Activated T-cell treated with anti-CD3 and anti-CD28 coated beads for 4 hours (primary cell): ENCODE data around the gene NLK.
"Not testable (repeated sequence)": the region's sequence is repeated elsewhere in the genome, so short reads cannot be mapped to it uniquely, and the experiment has no call there.

ENCODE experiments used
- DNase-seq: peaks from one replicate; pipeline ENCODE4 v3.0.0-alpha.2; 2020

NLK gene

DNA sequence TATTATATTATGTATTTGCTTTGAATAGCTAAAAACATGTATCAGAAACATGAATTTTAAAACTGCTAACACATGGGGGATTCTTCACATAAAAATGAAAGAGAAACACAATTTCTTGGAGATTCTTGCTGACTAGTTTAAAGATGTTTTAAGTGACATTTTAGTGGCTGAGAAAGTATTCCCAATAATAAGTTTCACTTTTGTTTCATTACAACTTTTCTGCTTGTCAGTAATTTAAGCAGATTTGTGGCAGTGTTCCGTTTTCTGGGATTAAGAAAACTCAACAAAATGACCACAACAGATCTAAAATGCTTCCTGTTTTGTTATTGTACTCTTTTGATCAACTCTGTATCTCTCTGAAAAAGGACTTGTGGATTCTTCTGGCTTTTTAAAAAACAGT is 75.9 kb downstream of the NLK start:
- DNase-seq: no peak

- DNase-seq: no peak
These were observed 76.6 kb downstream of the NLK start for GRCh38 chr17:28119046-28119445.

GRCh38 chr17:28119560-28119959 is 77.1 kb downstream of the NLK start:
- DNase-seq: no peak

GRCh38 chr17:28120766-28121165 is 78.3 kb downstream of the NLK start:
- no peak for DNase-seq

DNA sequence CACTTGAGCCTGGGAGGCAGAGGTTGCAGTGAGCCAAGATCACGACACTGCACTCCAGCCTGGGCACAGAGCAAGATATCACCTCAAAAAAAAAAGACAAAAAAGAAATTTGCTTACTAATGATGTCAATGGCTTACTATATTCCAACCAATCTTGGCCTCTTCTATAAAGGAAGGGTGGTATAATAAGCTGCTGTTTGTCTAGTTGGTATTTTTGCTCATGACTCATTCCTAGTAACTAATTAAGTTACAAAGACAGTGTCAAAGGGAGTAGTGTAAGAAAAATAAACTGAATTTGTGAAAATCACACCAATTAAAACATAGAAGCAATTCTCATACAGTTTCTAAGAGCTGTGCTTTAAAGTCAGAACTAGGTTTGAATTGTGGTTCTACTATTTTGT is 82.5 kb downstream of the NLK start:
- DNase-seq: no peak

DNA sequence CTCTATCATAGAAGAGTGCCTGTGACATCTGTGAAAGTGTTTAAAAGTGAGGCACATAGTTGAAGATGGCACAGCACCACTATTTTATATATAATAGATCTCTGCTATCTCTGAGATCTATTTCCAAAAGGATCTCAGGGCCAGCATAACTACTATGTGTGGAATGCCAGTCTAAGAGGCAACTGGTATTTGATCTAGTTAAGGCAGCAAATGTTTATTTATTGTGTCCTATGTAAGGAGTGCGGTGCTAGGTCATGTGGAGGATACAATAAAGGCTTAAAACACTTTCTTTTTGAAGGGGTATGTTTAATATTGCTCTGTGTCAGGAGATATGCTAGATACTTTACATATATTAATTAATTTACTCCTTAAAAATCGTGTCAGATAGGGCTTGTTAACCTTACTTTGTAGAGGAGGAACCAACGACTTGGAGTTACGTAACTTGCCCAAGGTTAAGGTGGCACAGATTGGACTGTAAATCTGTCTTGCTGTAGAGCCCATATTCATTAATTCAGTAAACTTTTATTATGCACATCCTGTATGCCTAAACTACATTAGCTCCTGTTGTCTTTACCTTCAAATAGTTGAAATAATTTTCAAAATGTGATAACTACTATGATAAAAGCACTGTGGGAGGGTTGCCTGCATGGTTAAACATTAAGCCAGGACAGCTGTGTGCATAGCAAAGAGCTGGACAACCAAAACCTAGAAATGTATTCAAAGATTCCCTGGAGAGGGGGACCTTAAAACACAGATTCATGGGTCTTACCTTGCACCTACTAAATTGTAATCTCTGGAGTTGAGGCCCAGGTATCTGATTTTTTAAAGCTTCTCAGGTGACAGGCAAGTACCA is 83.3 kb downstream of the NLK start:
- DNase-seq: no peak

DNA sequence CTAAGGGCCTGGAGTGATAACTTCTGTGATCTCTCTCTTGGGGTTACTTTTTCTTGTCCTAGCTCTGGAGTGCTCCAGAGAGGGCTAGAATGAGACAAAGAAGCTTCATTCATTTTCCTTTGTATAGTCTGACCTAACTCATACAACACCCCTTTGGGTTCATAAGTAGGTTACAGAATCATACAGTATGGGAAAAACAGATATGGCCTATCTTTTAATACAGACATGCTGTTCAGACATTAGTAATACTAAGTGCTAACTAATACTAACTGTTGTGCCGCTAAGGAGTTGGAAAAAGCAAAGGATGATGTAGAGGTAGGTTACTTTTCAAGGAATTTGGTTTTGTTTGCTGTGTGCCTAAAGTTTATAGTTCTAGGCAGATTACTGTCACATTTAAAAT is 84.7 kb downstream of the NLK start:
- no peak for DNase-seq

- DNase-seq: no peak
These were observed 86.3 kb downstream of the NLK start for GRCh38 chr17:28128779-28129178.

- no peak for DNase-seq
These were observed 88.0 kb downstream of the NLK start for GRCh38 chr17:28130472-28130871.

GRCh38 chr17:28131599-28131998 is 89.1 kb downstream of the NLK start:
- DNase-seq: no peak

DNA sequence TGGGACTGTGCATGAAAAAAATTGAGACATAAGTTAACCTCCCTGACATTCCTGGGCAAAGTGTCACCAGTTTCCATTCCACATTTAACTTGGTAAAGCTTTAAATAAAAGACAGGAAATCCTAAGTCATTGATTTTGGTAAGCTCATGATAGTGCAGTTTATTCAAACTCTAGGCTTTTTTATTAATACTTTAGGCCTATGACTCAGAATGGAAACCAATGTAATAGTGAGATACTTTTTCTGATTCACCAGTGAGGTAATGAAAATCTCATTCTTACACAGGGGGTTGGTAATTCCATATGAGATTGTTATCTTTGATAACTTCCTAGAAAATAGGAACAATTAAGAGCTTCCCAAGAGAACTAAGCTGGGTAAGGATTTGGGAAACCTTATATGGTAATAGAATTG is 91.1 kb downstream of the NLK start:
- DNase-seq: no peak

GRCh38 chr17:28136923-28137322 is 94.4 kb downstream of the NLK start:
- no peak for DNase-seq

- no peak for DNase-seq
These were observed 97.3 kb downstream of the NLK start for GRCh38 chr17:28139822-28140221.

- no peak for DNase-seq
These were observed 98.8 kb downstream of the NLK start for GRCh38 chr17:28141313-28141712.

DNA sequence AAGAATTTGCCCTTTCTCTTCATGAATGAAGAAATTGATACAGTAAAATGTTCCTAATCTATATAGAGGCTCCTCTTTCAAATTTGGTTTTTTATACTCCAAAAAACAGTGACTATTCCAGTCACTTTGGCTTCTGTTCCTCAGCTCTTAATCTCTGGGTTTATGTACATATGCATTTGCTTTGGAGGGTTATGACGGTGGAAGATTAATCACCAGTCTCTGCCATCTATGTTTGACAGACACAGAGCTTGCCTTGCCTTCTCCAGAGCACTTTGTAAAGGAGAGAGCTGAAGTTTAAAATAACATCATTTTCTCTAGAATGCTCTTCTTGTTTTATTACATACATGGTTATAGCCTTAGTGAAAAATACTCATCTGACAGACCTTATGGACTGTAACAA is 99.3 kb downstream of the NLK start:
- DNase-seq: no peak

GRCh38 chr17:28142305-28142704 is 99.8 kb downstream of the NLK start:
- no peak for DNase-seq

DNA sequence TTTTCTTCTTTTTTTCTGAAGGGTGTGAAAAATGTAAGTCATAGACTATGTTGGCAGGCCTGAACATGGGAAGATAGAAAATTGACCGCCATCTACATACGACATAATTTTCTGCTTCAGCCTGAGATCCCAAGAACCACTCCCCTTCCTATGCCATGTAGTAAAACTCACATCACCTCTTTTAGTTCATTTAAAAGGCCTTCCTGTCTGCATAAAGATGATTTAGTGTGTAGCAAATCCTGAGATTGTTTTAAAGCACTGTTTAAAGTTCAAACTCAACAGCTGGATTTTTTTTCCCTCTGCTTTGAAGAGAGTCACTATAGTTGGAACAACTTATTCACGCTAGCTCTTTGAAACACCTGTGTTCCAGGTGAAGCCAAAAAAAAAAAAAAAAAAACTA is 101.5 kb downstream of the NLK start:
- DNase-seq: no peak

DNA sequence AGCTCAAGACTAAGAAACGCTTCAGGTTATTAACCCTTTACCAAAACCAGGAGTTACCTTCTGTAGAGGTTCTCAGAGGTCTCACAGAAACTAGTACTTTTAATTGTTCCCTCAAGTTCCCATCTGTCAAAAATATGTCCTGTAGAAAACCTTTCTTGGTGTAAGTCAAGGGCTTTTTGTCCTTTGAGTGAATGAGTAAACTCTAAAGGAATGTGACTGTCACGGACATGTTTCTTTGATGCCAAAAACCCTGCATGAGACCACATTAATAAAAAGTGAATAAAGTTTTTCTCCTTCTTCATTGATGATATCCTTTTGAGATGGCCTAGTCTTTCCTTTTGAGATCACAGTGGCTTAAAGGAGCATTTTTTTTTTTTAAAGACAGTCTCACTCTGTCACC is 102.9 kb downstream of the NLK start:
- no peak for DNase-seq

GRCh38 chr17:28147017-28147416 is 104.5 kb downstream of the NLK start:
- no peak for DNase-seq

GRCh38 chr17:28151001-28151400 is 108.5 kb downstream of the NLK start:
- no peak for DNase-seq

DNA sequence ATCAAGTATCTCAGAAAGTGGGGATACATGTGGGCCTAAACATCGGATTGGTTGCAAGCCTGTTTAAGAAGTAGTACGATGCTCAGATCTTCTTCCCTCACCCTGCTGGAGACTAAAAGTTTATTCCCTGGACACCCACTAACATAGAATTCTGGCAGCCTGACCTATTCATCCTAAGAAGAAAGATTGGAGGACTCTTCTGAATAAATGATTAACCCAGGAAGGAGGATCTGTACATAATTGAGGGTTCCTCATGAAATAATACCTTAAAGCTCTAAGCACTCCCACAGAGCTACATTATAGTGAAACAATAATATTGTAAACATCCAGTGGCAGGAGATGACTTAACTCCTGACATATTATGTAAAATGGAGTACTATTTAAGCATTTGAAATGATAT is 111.7 kb downstream of the NLK start:
- DNase-seq: no peak

GRCh38 chr17:28155405-28155804 is 112.9 kb downstream of the NLK start:
- DNase-seq: not testable (repeated sequence)

DNA sequence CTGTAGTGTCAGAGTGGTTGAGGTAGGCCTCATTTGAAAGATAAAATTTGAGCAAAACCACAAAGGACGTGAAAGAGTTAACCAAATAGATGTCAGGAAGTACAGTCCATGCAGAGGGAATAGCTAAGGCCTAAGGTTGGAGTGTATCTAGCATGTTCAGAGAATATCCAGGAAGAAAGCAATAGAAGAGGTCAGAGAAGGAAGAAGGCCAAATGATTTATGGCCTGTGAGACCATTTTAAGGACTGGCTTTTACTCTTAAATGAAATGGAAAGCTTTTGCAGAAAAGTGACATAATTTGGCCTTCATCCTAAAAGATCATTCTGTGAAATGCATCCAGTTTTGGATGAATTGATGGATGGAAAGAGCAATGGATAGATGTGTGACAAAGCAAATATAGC is 116.5 kb downstream of the NLK start:
- DNase-seq: no peak

DNA sequence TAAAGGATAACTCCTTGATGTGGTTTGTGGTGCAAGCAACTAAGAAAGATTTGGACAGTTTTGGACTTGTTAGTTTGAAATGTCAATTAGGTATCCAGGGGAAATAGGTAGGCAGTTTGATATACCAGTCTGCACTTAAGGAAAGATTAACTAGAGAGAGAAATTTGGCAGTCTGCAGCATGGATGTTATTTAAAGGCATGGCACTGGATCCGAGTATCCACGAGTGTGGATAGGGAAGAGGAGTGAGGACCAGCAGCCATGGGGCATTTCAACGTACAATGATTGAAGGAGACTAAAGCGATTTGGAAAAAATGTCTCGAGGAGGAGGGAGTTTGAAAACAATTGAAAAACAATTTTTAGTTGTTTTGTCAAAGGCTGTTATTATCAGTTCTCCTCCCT is 117.4 kb downstream of the NLK start:
- no peak for DNase-seq

- no peak for DNase-seq
These were observed 118.1 kb downstream of the NLK start for GRCh38 chr17:28160610-28161009.
